Spinal cord (tissue), 10 donors: ENCODE results near the gene PNPLA6. TPM values are rescaled to one million over a fixed set of nuclear protein-coding genes. Genes with fewer than 3 reads are reported as not detected.

ENCODE experiments used
- DNase-seq, 6 donors: peaks; one replicate each; pipeline versions ENCODE4 v3.0.0 to v3.0.0-alpha.2; 2013 to 2015; ENCODE audit warnings: low spot score in 6 of 6, low read depth in 4 of 6
- H3K27ac ChIP-seq: one replicate; pipeline ENCODE4 v1.5.1; 2013; ENCODE audit warnings: low read depth, low read length, control low read depth
- H3K27me3 ChIP-seq: one replicate; pipeline ENCODE4 v1.6.1; 2013; ENCODE audit warnings: low read length; ENCODE audit not compliant: control insufficient read depth, insufficient read depth
- H3K36me3 ChIP-seq: one replicate; pipeline ENCODE4 v1.6.1; 2013; ENCODE audit warnings: low read length; ENCODE audit not compliant: control insufficient read depth, insufficient read depth
- H3K4me1 ChIP-seq: one replicate; pipeline ENCODE4 v1.6.1; 2013; ENCODE audit warnings: low read length; ENCODE audit not compliant: control insufficient read depth, insufficient read depth
- H3K4me3 ChIP-seq: one replicate; pipeline ENCODE4 v1.5.1; 2013; ENCODE audit warnings: low read depth, low read length, control low read depth
- H3K9me3 ChIP-seq: one replicate; pipeline ENCODE4 v1.6.1; 2013; ENCODE audit warnings: low read length; ENCODE audit not compliant: control insufficient read depth, insufficient read depth
- WGBS: methylation state at CpG from one replicate; pipeline ENCODE4 v1.1.5; 2013; ENCODE audit warnings: missing lambda C conversion rate; ENCODE audit not compliant: insufficient coverage; 5-methylcytosine and 5-hydroxymethylcytosine counted together
- polyA plus RNA-seq, 2 donors: library from polyadenylated mRNA; unstranded; fragments of 120-200 nt; gene quantifications; one replicate each; pipeline ENCODE4 v1.2.1, GENCODE V29; 2013; ENCODE audit not compliant: insufficient read length in 2 of 2
- total RNA-seq, 2 donors: library from RNA; depleted of rRNA in 1 of 2; stranded (reverse); fragments of 120-200 nt in 1 of 2; fragments of >200 nt in 1 of 2; gene quantifications; one replicate each; pipeline versions ENCODE4 v1.2.3 to v1.2.4, GENCODE V29; 2013 to 2014
- donor health status: healthy.

The PNPLA6 gene
- total and polyA plus RNA-seq, 4 donors, result 45.8 to 94.3 (median 69.8) TPM

DNA sequence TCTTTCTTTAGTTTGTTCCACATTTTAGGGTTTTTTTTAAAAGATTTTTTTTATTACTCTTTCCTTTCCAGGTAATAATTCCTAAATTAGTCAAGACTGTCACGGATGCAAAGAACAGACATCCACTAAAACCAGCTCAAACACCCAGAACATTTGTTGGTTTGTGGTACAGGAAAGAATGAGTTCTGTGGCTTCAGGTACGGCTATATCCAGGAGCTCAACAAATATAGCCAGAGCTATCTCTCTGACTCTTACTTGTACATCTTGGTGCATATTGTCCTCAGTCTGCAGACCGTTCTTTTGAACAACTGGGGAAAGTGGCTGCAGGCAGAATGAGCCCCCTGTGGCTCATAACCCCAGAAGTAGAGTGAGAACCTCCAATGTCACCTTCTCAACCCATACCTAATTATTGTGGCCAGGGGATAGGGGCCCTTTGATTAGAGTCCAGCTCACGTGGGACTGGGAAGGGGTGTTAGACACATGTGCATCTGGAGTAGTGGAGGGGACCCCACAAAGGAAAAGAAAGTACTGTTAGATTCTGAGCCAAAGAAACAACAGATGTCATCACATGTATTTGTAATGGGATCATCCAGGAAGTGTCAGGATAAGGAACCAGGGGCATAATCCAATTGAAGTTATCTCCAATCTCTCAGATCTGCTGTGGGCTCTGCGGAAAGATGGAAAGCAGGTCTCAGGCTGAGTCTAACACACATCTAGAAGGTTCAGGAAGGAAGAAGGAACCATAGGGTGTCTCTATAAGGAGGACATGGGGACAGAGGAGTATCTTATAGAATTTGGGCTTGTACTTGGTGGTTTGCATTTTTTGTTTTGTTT is 21.5 kb upstream of the PNPLA6 start:
- Histone ChIP-seq H3K4me3 (no peak overlapping the region), H3K36me3 (peaks cover 9% of the 10 kb centered on the region), H3K9me3 (no peaks in the 10 kb centered on the region), H3K27me3 (no peaks in the 10 kb centered on the region), H3K27ac (no peak overlapping the region), H3K4me1 (peaks cover 22% of the 10 kb centered on the region)
- WGBS, result 92% methylated on average over 2 of the region's 5 CpGs
- DNase-seq, result no peak

DNA sequence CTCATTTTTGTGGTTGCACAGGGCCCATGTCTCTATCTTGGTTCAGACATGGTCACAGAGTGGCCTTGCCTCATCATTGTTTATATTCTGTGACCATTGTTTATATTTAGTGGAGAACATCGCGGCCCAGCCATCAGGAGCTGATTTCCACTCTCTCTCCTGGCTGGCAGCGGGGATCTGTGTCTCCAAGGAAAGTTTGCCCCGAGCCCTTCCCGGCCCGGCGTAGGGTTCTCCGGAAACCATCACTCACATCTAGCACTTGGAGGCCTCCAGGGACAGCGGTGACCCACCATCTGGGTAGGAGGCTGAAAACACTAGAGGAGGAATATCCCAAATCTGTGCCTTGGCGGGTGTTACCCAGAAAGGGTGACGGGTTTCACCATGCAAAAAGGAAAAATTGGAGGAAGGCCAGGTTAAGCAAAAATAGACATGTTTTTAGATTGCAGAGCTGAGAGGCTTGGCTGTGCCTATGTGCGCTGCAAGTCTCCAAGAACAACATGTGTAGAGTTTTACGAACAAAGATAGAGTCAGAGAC is 20.3 kb upstream of the PNPLA6 start:
- H3K27me3 ChIP-seq, result no peaks in the 10 kb centered on the region
- no peaks in the 10 kb centered on the region for H3K9me3 ChIP-seq
- H3K27ac ChIP-seq, result peak overlapping the region; percentile 71
- WGBS, result 61% methylated on average over 7 of the region's 13 CpGs
- peaks cover 22% of the 10 kb centered on the region for H3K4me1 ChIP-seq
- peak in 2 of 6 donors; percentile 56 to 82 for DNase-seq
- H3K4me3 ChIP-seq, result peak overlapping the region; percentile 44
- H3K36me3 ChIP-seq, result peaks cover 21% of the 10 kb centered on the region

- H3K4me1 ChIP-seq, result peaks cover 22% of the 10 kb centered on the region
- DNase-seq, result peak in 2 of 6 donors; percentile 89 to 91
- H3K4me3 ChIP-seq, result peak within 1 kb of the TSS; percentile 74
- H3K27me3 ChIP-seq, result no peaks in the 10 kb centered on the region
- peak within 1 kb of the TSS; percentile 71 for H3K27ac ChIP-seq
- under 1% methylated on average over 33 of the region's 33 CpGs for WGBS
- peaks cover 26% of the 10 kb centered on the region for H3K36me3 ChIP-seq
- no peaks in the 10 kb centered on the region for H3K9me3 ChIP-seq
Measured at GRCh38 chr19:7515645-7516151, 19.8 kb upstream of the PNPLA6 start, which contains the start of gene ZNF358. Gene ZNF358, plus strand, starts transcription at chr19:7516103. Its CDS starts 3,140 bp downstream, at chr19:7519243.

GRCh38 chr19:7516333-7516732 is 19.2 kb upstream of the PNPLA6 start:
- H3K27me3 ChIP-seq, result no peaks in the 10 kb centered on the region
- peaks cover 22% of the 10 kb centered on the region for H3K4me1 ChIP-seq
- peaks cover 30% of the 10 kb centered on the region for H3K36me3 ChIP-seq
- H3K4me3 ChIP-seq, result peak overlapping the region; percentile 74
- 0% methylated on average over 25 of the region's 28 CpGs for WGBS
- H3K27ac ChIP-seq, result peak overlapping the region; percentile 69
- no peaks in the 10 kb centered on the region for H3K9me3 ChIP-seq
- peak in 2 of 6 donors; percentile 19 to 40 for DNase-seq

- peaks cover 27% of the 10 kb centered on the region for H3K4me1 ChIP-seq
- H3K9me3 ChIP-seq, result no peaks in the 10 kb centered on the region
- H3K27me3 ChIP-seq, result no peaks in the 10 kb centered on the region
- H3K4me3 ChIP-seq, result peak overlapping the region; percentile 74
- WGBS, result 27% methylated on average over 1 of the region's 4 CpGs
- peak in 1 of 6 donors; percentile 2 for DNase-seq
- peaks cover 30% of the 10 kb centered on the region for H3K36me3 ChIP-seq
- peak overlapping the region; percentile 69 for H3K27ac ChIP-seq
Measured at GRCh38 chr19:7516878-7517277, 18.6 kb upstream of the PNPLA6 start.

- no peak for DNase-seq
- H3K27ac ChIP-seq, result no peak overlapping the region
- no peaks in the 10 kb centered on the region for H3K27me3 ChIP-seq
- H3K4me1 ChIP-seq, result peaks cover 45% of the 10 kb centered on the region
- WGBS, result 96% methylated on average over 72 of the region's 74 CpGs
- H3K9me3 ChIP-seq, result no peaks in the 10 kb centered on the region
- H3K4me3 ChIP-seq, result no peak overlapping the region
- H3K36me3 ChIP-seq, result peaks cover 31% of the 10 kb centered on the region
Measured at GRCh38 chr19:7519361-7520130, 16.0 kb upstream of the PNPLA6 start.

DNA sequence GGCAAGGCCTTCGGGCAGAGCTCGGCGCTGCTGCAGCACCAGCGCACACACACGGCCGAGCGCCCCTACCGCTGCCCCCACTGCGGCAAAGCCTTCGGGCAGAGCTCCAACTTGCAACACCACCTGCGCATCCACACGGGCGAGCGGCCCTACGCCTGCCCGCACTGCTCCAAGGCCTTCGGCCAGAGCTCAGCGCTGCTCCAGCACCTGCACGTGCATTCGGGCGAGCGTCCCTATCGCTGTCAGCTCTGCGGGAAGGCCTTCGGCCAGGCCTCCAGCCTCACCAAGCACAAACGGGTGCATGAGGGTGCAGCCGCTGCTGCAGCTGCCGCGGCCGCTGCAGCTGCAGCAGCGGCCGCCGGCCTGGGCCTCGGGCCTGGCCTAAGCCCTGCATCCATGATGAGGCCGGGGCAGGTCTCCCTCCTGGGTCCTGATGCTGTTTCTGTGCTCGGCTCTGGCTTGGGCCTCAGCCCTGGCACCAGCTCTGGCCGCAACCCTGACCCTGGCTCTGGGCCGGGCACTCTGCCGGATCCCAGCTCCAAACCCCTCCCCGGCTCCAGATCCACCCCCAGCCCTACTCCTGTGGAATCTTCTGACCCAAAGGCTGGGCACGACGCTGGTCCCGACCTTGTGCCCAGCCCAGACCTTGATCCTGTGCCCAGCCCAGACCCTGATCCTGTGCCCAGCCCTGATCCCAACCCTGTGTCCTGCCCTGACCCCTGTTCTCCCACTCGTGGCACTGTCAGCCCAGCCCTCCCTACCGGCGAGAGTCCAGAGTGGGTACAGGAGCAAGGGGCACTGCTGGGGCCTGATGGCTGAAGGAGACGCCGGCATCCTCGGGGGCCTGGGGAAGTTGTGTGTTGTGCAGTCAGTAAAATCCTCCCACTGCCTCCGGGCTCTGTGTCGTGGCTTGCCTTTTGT is 15.1 kb upstream of the PNPLA6 start:
- Histone ChIP-seq H3K9me3 (no peaks in the 10 kb centered on the region), H3K4me1 (peaks cover 40% of the 10 kb centered on the region), H3K36me3 (peaks cover 39% of the 10 kb centered on the region), H3K27ac (no peak overlapping the region), H3K4me3 (no peak overlapping the region), H3K27me3 (no peaks in the 10 kb centered on the region)
- 93% methylated on average over 51 of the region's 51 CpGs for WGBS
- no peak for DNase-seq

DNA sequence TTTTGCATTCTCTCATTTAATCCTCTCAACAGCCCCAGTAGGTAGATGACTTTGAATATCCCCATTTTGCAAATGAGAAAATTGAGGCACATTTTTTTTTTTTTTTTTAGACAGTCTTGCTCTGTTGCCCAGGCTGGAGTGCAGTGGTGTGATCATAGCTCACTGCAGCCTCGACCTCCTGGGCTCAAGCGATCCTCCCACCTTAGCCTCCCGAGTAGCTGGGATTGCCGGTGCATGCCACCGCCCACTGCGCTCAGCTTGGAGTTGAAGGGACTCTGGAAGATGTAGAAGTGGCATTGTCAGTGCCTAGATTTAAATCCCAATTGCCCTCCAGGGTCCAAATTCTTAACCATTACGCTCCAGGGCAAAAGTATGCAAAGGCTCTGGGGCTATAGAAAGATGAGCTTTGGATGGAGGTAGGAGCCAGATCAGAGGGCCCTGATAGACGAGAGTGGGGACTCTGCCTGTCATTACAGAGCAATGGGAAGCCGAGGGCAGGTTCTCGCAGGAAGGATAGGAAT is 13.9 kb upstream of the PNPLA6 start:
- DNase-seq, result no peak
- H3K4me1 ChIP-seq, result peaks cover 33% of the 10 kb centered on the region
- peaks cover 51% of the 10 kb centered on the region for H3K36me3 ChIP-seq
- H3K27me3 ChIP-seq, result no peaks in the 10 kb centered on the region
- WGBS, result 35% methylated on average over 10 of the region's 10 CpGs
- H3K27ac ChIP-seq, result peak overlapping the region; percentile 35
- H3K4me3 ChIP-seq, result peak overlapping the region; percentile 63
- no peaks in the 10 kb centered on the region for H3K9me3 ChIP-seq
